Measurements from ENCODE around the gene ZC3H7A. TPM values are rescaled to one million over a fixed set of nuclear protein-coding genes. Genes with fewer than 3 reads are reported as not detected.
"Not testable (repeated sequence)": the region's sequence is repeated elsewhere in the genome, so short reads cannot be mapped to it uniquely, and the experiment has no call there.

The ZC3H7A gene
- total RNA-seq, 1 donor from 2014 or later, result 24.5 TPM

- intact Hi-C loops (cut with micrococcal nuclease), result no loop called here
Measured at GRCh38 chr16:11805556-11805955, 8.5 kb upstream of the ZC3H7A start.

GRCh38 chr16:11801481-11802021, 4.5 kb upstream of the ZC3H7A start:
- intact Hi-C loops (cut with micrococcal nuclease), result no loop called here
- no peak for DNase-seq
- ATAC-seq, result no peak

More at GRCh38 chr16:11805556-11805955, 8.5 kb upstream of the ZC3H7A start:
- DNase-seq (no peak), ATAC-seq (no peak)

GRCh38 chr16:11800382-11800718, 3.3 kb upstream of the ZC3H7A start:
- intact Hi-C loops (cut with micrococcal nuclease), result no loop called here
- DNase-seq (no peak), ATAC-seq (no peak)

- ATAC-seq (no peak), DNase-seq (no peak)
- intact Hi-C loops (cut with micrococcal nuclease), result loop anchor here (10.0 kb wide), 1 partner anchor 55 kb away; the partner anchor contains the start of gene TXNDC11
Measured at GRCh38 chr16:11799509-11800381, 2.7 kb upstream of the ZC3H7A start.

- intact Hi-C loops (cut with micrococcal nuclease), result loop anchor here (10.0 kb wide), 1 partner anchor 54 kb away; the partner anchor contains the start of gene TXNDC11
- DNase-seq, result no peak
- no peak for ATAC-seq
Measured at GRCh38 chr16:11799017-11799381, 1.9 kb upstream of the ZC3H7A start.

GRCh38 chr16:11797957-11798299, 870 bp upstream of the ZC3H7A start:
- ATAC-seq (peak; percentile 2), DNase-seq (no peak)
- intact Hi-C loops (cut with micrococcal nuclease), result loop anchor here (10.0 kb wide), 1 partner anchor 53 kb away; the partner anchor contains the start of gene TXNDC11

GRCh38 chr16:11796227-11797165, 562 bp downstream of the ZC3H7A start:
- ATAC-seq (peak; percentile 53), DNase-seq (peak; percentile 80)
- intact Hi-C loops (cut with micrococcal nuclease), result loop anchor here (10.0 kb wide), 1 partner anchor 52 kb away; the partner anchor contains the start of gene TXNDC11

GRCh38 chr16:11795887-11796226, 1.2 kb downstream of the ZC3H7A start:
- DNase-seq (no peak), ATAC-seq (no peak)
- intact Hi-C loops (cut with micrococcal nuclease), result loop anchor here (10.0 kb wide), 1 partner anchor 51 kb away; the partner anchor contains the start of gene TXNDC11

GRCh38 chr16:11794996-11795886, 1.8 kb downstream of the ZC3H7A start:
- ATAC-seq (no peak), DNase-seq (no peak)
- intact Hi-C loops (cut with micrococcal nuclease), result loop anchor here (10.0 kb wide), 1 partner anchor 50 kb away; the partner anchor contains the start of gene TXNDC11

GRCh38 chr16:11794447-11794846, 2.6 kb downstream of the ZC3H7A start:
- no peak for ATAC-seq
- intact Hi-C loops (cut with micrococcal nuclease), result loop anchor here (10.0 kb wide), 1 partner anchor 50 kb away; the partner anchor contains the start of gene TXNDC11

GRCh38 chr16:11793840-11794239, 3.2 kb downstream of the ZC3H7A start:
- DNase-seq (peak; percentile 54), ATAC-seq (no peak)
- intact Hi-C loops (cut with micrococcal nuclease), result loop anchor here (10.0 kb wide), 1 partner anchor 49 kb away; the partner anchor contains the start of gene TXNDC11

More at GRCh38 chr16:11794447-11794846, 2.6 kb downstream of the ZC3H7A start:
- DNase-seq, result no peak

- intact Hi-C loops (cut with micrococcal nuclease), result loop anchor here (10.0 kb wide), 1 partner anchor 48 kb away; the partner anchor contains the start of gene TXNDC11
- DNase-seq, result no peak
- ATAC-seq, result no peak
Measured at GRCh38 chr16:11792410-11793241, 4.4 kb downstream of the ZC3H7A start.

GRCh38 chr16:11791144-11791828, 5.8 kb downstream of the ZC3H7A start:
- ATAC-seq (peak; percentile 13), DNase-seq (no peak)

GRCh38 chr16:11788914-11789313, 8.1 kb downstream of the ZC3H7A start:
- no peak for ATAC-seq
- intact Hi-C loops (cut with micrococcal nuclease), result no loop called here
- no peak for DNase-seq

More at GRCh38 chr16:11791144-11791828, 5.8 kb downstream of the ZC3H7A start:
- intact Hi-C loops (cut with micrococcal nuclease), result loop anchor here (10.0 kb wide), 1 partner anchor 46 kb away; the partner anchor contains the start of gene TXNDC11

GRCh38 chr16:11784980-11785599, 12.0 kb downstream of the ZC3H7A start:
- ATAC-seq; DNase-seq; intact Hi-C loops (cut with micrococcal nuclease): not testable (repeated sequence)

GRCh38 chr16:11784381-11784780, 12.7 kb downstream of the ZC3H7A start:
- intact Hi-C loops (cut with micrococcal nuclease); DNase-seq; ATAC-seq: not testable (repeated sequence)

Data from left ventricle myocardium superior (tissue), 1 donor.